IMR-90 (cell line): Measurements from ENCODE around the gene DNPH1. TPM values are rescaled to one million over a fixed set of nuclear protein-coding genes. Genes with fewer than 3 reads are reported as not detected.

ENCODE experiments used
- ATAC-seq: fragments of 200-7000 bp; cut with Tn5 transposase; 2 replicates; pipeline ENCODE4 v1.9.1; 2020; ENCODE audit warnings: low read depth, mild to moderate bottlenecking, moderate library complexity
- BruUV-seq: library from RNA; stranded (reverse); fragments of 400-500 nt; replicated peaks from 2 replicates; lab custom pipeline; 2021; lab: Mats Ljungman, UMichigan
- CTCF ChIA-PET: fragments of 300-600 bp; formaldehyde crosslinking; extraction: SDS; loops from one replicate; lab custom pipeline; 2021; ENCODE audit warnings: antibody characterized with exemption; lab: Yijun Ruan, JAX
- POLR2A ChIA-PET: fragments of 300-600 bp; sonication (Branson Sonifier 250); formaldehyde crosslinking; loops from one replicate; lab custom pipeline; 2022; ENCODE audit warnings: antibody characterized with exemption; ENCODE audit not compliant: unreplicated experiment; lab: Charles Lee
- DNase-seq: peaks from one replicate; pipeline ENCODE4 v3.0.0; 2013
- H2AFZ ChIP-seq: replicated peaks from 2 replicates; pipeline ENCODE3; 2013; ENCODE audit warnings: low read length, mild to moderate bottlenecking; ENCODE audit not compliant: poor library complexity
- H2AK5ac ChIP-seq: 2 replicates; pipeline ENCODE4 v1.6.1; 2013; ENCODE audit warnings: low read depth, low read length, inconsistent platforms
- H2AK9ac ChIP-seq: replicated peaks from 2 replicates; pipeline ENCODE3; 2013; ENCODE audit warnings: mild to moderate bottlenecking, low read depth, low read length, moderate library complexity; ENCODE audit not compliant: poor library complexity
- H2BK120ac ChIP-seq: 2 replicates; pipeline ENCODE4 v1.6.1; 2013; ENCODE audit warnings: low read depth, low read length, inconsistent platforms
- H2BK15ac ChIP-seq: 3 replicates; pipeline ENCODE4 v1.6.1; 2013; ENCODE audit warnings: low read depth, low read length, inconsistent platforms
- H2BK20ac ChIP-seq: 2 replicates; pipeline ENCODE4 v1.6.1; 2013; ENCODE audit warnings: low read depth, mild to moderate bottlenecking, inconsistent platforms, low read length, moderate library complexity
- H2BK5ac ChIP-seq: 2 replicates; pipeline ENCODE4 v1.6.1; 2013; ENCODE audit warnings: mild to moderate bottlenecking, low read depth, low read length, inconsistent platforms; ENCODE audit not compliant: poor library complexity, severe bottlenecking
- H3K14ac ChIP-seq: replicated peaks from 2 replicates; pipeline ENCODE4 v1.6.1; 2013; ENCODE audit warnings: low read depth, low read length, inconsistent platforms
- H3K18ac ChIP-seq: 2 replicates; pipeline ENCODE4 v1.6.1; 2013; ENCODE audit warnings: low read depth, low read length, control low read depth
- H3K23ac ChIP-seq: 2 replicates; pipeline ENCODE4 v1.6.1; 2013; ENCODE audit warnings: low read depth, low read length, inconsistent platforms
- H3K27ac ChIP-seq: 2 replicates; pipeline ENCODE4 v1.5.1; 2013; ENCODE audit warnings: mild to moderate bottlenecking, control low read depth, low read length; ENCODE audit not compliant: insufficient read depth
- H3K27me3 ChIP-seq: 2 replicates; pipeline ENCODE4 v1.6.1; 2013; ENCODE audit warnings: low read length; ENCODE audit not compliant: control insufficient read depth, insufficient read depth
- H3K36me3 ChIP-seq: 2 replicates; pipeline ENCODE4 v1.6.1; 2013; ENCODE audit warnings: low read length, mixed read lengths; ENCODE audit not compliant: control insufficient read depth, insufficient read depth
- H3K4ac ChIP-seq: 2 replicates; pipeline ENCODE4 v1.6.1; 2013; ENCODE audit warnings: low read depth, low read length, inconsistent platforms
- H3K4me1 ChIP-seq: 2 replicates; pipeline ENCODE4 v1.6.1; 2013; ENCODE audit warnings: low read length, mixed read lengths; ENCODE audit not compliant: control insufficient read depth, insufficient read depth
- H3K4me2 ChIP-seq: 2 replicates; pipeline ENCODE4 v1.6.1; 2013; ENCODE audit warnings: low read depth, mild to moderate bottlenecking, control low read depth, low read length, moderate library complexity
- H3K4me3 ChIP-seq: 2 replicates; pipeline ENCODE4 v1.5.1; 2013; ENCODE audit warnings: low read depth, mild to moderate bottlenecking, control low read depth, low read length, moderate library complexity; ENCODE audit not compliant: insufficient read depth
- H3K56ac ChIP-seq: 2 replicates; pipeline ENCODE4 v1.6.1; 2013; ENCODE audit warnings: low read length, inconsistent platforms; ENCODE audit not compliant: insufficient read depth; ENCODE audit errors: extremely low read depth
- H3K79me1 ChIP-seq, 2 experiments: 2 replicates each; pipeline ENCODE4 v1.6.1; 2013; ENCODE audit warnings: low read length in 2 of 2, inconsistent platforms in 1 of 2, low read depth in 1 of 2
- H3K9ac ChIP-seq: 2 replicates; pipeline ENCODE4 v1.6.1; 2013; ENCODE audit warnings: low read depth, low read length, control low read depth
- H3K9me1 ChIP-seq: 2 replicates; pipeline ENCODE4 v1.6.1; 2013; ENCODE audit warnings: low read length, inconsistent platforms; ENCODE audit not compliant: insufficient read depth
- H3K9me3 ChIP-seq: 2 replicates; pipeline ENCODE4 v1.6.1; 2013; ENCODE audit warnings: low read length; ENCODE audit not compliant: control insufficient read depth, insufficient read depth
- H4K20me1 ChIP-seq: 2 replicates; pipeline ENCODE4 v1.6.1; 2013; ENCODE audit warnings: low read length, inconsistent platforms; ENCODE audit not compliant: insufficient read depth
- H4K5ac ChIP-seq: 2 replicates; pipeline ENCODE4 v1.6.1; 2013; ENCODE audit warnings: mild to moderate bottlenecking, low read depth, low read length, control low read depth
- H4K8ac ChIP-seq, 2 experiments: 2 replicates each; pipeline ENCODE4 v1.6.1; 2013; ENCODE audit warnings: low read depth in 2 of 2, low read length in 2 of 2, control low read depth in 1 of 2, inconsistent platforms in 1 of 2
- H4K91ac ChIP-seq: 2 replicates; pipeline ENCODE4 v1.6.1; 2013; ENCODE audit warnings: low read depth, low read length, inconsistent platforms; ENCODE audit not compliant: insufficient read depth
- BHLHE40 ChIP-seq: fragments of 150-350 bp; IDR thresholded peaks from 2 replicates; pipeline ENCODE4 v1.6.1; 2016; ENCODE audit warnings: mild to moderate bottlenecking, low read depth, low read length
- CEBPB ChIP-seq: IDR thresholded peaks from 2 replicates; pipeline ENCODE4 v1.6.1; 2012; ENCODE audit warnings: low read depth, low read length, improper control_type of control experiment
- CHD1 ChIP-seq: IDR thresholded peaks from 2 replicates; pipeline ENCODE4 v1.6.1; 2012; ENCODE audit warnings: low read depth, low read length, improper control_type of control experiment
- FOS ChIP-seq: fragments of 150-350 bp; IDR thresholded peaks from 2 replicates; pipeline ENCODE4 v1.6.1; 2016; ENCODE audit warnings: low read depth, low read length
- MAFK ChIP-seq: IDR thresholded peaks from 2 replicates; pipeline ENCODE4 v1.6.1; 2012; ENCODE audit warnings: low read depth, low read length, improper control_type of control experiment
- MAZ ChIP-seq: IDR thresholded peaks from 2 replicates; pipeline ENCODE4 v1.6.1; 2012; ENCODE audit warnings: low read depth, mild to moderate bottlenecking, low read length, improper control_type of control experiment, moderate library complexity, borderline replicate concordance
- MXI1 ChIP-seq: IDR thresholded peaks from 2 replicates; pipeline ENCODE4 v1.6.1; 2012; ENCODE audit warnings: low read depth, mild to moderate bottlenecking, low read length, moderate library complexity, borderline replicate concordance
- NFE2L2 ChIP-seq: fragments of 150-350 bp; IDR thresholded peaks from 2 replicates; pipeline ENCODE4 v1.6.1; 2016; ENCODE audit warnings: low read depth, mild to moderate bottlenecking, low read length
- POLR2A ChIP-seq: IDR thresholded peaks from 2 replicates; pipeline ENCODE4 v1.6.1; 2012; ENCODE audit warnings: mild to moderate bottlenecking, low read depth, low read length
- RAD21 ChIP-seq: IDR thresholded peaks from 2 replicates; pipeline ENCODE4 v1.6.1; 2012; ENCODE audit warnings: low read length, improper control_type of control experiment
- RCOR1 ChIP-seq: IDR thresholded peaks from 2 replicates; pipeline ENCODE4 v1.6.1; 2012; ENCODE audit warnings: mild to moderate bottlenecking, low read length, improper control_type of control experiment; ENCODE audit not compliant: insufficient replicate concordance
- RFX5 ChIP-seq: IDR thresholded peaks from 2 replicates; pipeline ENCODE4 v1.8.0; 2012; ENCODE audit warnings: low read depth, mild to moderate bottlenecking, low read length, moderate library complexity
- SMC3 ChIP-seq: fragments of 150-350 bp; IDR thresholded peaks from 2 replicates; pipeline ENCODE4 v1.6.1; 2016; ENCODE audit warnings: low read depth, mild to moderate bottlenecking, antibody characterized with exemption, low read length, moderate library complexity
- WGBS, 2 experiments: methylation state at CpG; one replicate each; pipeline versions ENCODE4 v1.1.5 to v1.1.7; 2013; ENCODE audit warnings: missing lambda C conversion rate in 2 of 2; ENCODE audit not compliant: insufficient read length in 1 of 2; ENCODE audit errors: extremely low coverage in 2 of 2; 5-methylcytosine and 5-hydroxymethylcytosine counted together
- dilution Hi-C: fragments of 300-500 bp; cut with HindIII; formaldehyde crosslinking; loops from one replicate; pipeline ENCODE4 v1.14.3; 2018; ENCODE audit warnings: low sequenced_read_pairs; ENCODE audit not compliant: unreplicated experiment
- in situ Hi-C: fragments of 300-500 bp; cut with MboI; formaldehyde crosslinking; loops from 3 replicates; pipeline ENCODE4 v1.14.3; 2019; ENCODE audit warnings: low sequenced_read_pairs, inconsistent platforms, mixed read lengths
- intact Hi-C: fragments of 100-400 bp; cut with micrococcal nuclease; formaldehyde crosslinking; loops from 2 replicates; pipeline ENCODE4 v1.10.0; 2022
- polyA plus RNA-seq, 3 experiments: library from polyadenylated mRNA; depleted of rRNA; stranded (reverse); fragments of >200 nt; gene quantifications; 2 replicates each; pipeline ENCODE4 v1.2.3, GENCODE V29; 2012; ENCODE audit warnings: low replicate concordance in 1 of 3
- total RNA-seq: library from RNA; depleted of rRNA; stranded (reverse); fragments of >200 nt; gene quantifications from 2 replicates; pipeline ENCODE4 v1.2.3, GENCODE V29; 2012
- TF ChIP-seq, protein P1 (sequence below): conservative IDR thresholded peaks from 2 replicates; pipeline ENCODE4 v1.5.1; 2012; ENCODE audit warnings: mild to moderate bottlenecking, low read depth, low read length, improper control_type of control experiment
- TF ChIP-seq, protein P2 (sequence below): fragments of 150-350 bp; IDR thresholded peaks from 2 replicates; pipeline ENCODE4 v1.6.1; 2016; ENCODE audit warnings: low read depth, mild to moderate bottlenecking, low read length, moderate library complexity, borderline replicate concordance
- TF ChIP-seq, protein P3 (sequence below): fragments of 150-350 bp; IDR thresholded peaks from 2 replicates; pipeline ENCODE4 v1.6.1; 2017; ENCODE audit warnings: mild to moderate bottlenecking, antibody characterized with exemption, low read length, low read depth

The DNPH1 gene
- total and polyA plus RNA-seq, 2 of the 4 experiments (the other 2 are of a cell fraction): 19.0 to 47.8 TPM

DNA sequence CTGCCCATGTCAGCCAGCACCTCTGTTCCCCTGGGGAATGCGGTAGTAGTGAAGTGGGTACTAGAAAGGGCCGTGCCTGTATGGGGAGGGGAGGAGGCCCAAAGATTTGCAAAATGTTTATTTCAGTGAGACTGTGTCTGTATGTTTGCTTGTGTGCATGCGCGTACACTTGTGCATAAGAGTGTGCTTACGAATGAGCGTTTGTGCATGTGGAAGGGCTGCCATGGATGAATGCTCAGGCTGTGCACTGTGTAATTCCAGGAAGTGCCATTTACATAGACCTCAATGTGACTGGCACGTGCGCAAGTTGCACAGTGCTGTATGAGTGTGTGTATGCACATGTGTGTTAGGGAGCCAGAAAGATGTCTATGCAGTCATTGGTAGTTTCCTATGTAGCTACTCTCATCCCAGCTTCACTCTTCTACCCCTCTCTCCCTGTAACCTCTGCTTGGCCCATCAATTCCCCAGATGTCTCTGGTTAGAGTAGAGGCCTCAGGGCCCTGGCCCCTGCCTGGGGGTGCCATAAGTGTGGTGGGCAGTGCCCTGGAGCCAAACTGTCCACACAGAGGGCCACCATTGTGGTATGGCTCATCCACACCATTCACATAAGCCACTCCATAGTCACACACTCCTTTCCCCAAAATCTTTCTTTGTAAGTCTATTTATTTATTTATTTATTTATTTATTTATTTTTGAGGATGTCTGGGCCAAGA is 42.0 kb upstream of the DNPH1 start:
- Histone ChIP-seq H4K91ac (no peak overlapping the region), H2AFZ (no peak overlapping the region), H3K4ac (no peak overlapping the region), H3K4me1 (peaks cover 4% of the 10 kb centered on the region; the same call in 1 of the 2 replicates), H2BK20ac (no peak overlapping the region), H4K20me1 (no peaks in the 10 kb centered on the region; the same call in 1 of the 2 replicates), H3K9ac (no peak overlapping the region), H3K27me3 (peaks cover 76% of the 10 kb centered on the region), H3K79me1 (no peaks in the 10 kb centered on the region), H4K5ac (no peak overlapping the region), H3K23ac (no peak overlapping the region), H3K14ac (no peak overlapping the region), H3K4me3 (no peak overlapping the region), H3K27ac (no peak overlapping the region), H2BK120ac (no peak overlapping the region), H3K36me3 (no peaks in the 10 kb centered on the region), H3K56ac (no peak overlapping the region), H3K9me1 (peaks cover 8% of the 10 kb centered on the region), H2AK5ac (no peak overlapping the region), H3K9me3 (no peaks in the 10 kb centered on the region), H4K8ac (no peak overlapping the region), H2BK15ac (no peak overlapping the region), H2AK9ac (no peak overlapping the region), H2BK5ac (no peak overlapping the region), H3K18ac (no peak overlapping the region), H3K4me2 (no peak overlapping the region)
- BruUV-seq: no TSS peak
- TF ChIP-seq, protein P1, sequence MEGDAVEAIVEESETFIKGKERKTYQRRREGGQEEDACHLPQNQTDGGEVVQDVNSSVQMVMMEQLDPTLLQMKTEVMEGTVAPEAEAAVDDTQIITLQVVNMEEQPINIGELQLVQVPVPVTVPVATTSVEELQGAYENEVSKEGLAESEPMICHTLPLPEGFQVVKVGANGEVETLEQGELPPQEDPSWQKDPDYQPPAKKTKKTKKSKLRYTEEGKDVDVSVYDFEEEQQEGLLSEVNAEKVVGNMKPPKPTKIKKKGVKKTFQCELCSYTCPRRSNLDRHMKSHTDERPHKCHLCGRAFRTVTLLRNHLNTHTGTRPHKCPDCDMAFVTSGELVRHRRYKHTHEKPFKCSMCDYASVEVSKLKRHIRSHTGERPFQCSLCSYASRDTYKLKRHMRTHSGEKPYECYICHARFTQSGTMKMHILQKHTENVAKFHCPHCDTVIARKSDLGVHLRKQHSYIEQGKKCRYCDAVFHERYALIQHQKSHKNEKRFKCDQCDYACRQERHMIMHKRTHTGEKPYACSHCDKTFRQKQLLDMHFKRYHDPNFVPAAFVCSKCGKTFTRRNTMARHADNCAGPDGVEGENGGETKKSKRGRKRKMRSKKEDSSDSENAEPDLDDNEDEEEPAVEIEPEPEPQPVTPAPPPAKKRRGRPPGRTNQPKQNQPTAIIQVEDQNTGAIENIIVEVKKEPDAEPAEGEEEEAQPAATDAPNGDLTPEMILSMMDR: no peak
- no peak for TF ChIP-seq MXI1
- no peak for TF ChIP-seq RAD21
- no peak for TF ChIP-seq SMC3
- no peak for TF ChIP-seq RFX5
- TF ChIP-seq, protein P2, sequence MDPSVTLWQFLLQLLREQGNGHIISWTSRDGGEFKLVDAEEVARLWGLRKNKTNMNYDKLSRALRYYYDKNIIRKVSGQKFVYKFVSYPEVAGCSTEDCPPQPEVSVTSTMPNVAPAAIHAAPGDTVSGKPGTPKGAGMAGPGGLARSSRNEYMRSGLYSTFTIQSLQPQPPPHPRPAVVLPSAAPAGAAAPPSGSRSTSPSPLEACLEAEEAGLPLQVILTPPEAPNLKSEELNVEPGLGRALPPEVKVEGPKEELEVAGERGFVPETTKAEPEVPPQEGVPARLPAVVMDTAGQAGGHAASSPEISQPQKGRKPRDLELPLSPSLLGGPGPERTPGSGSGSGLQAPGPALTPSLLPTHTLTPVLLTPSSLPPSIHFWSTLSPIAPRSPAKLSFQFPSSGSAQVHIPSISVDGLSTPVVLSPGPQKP: no peak
- no peak for TF ChIP-seq FOS
- no peak for TF ChIP-seq NFE2L2
- TF ChIP-seq, protein P3, sequence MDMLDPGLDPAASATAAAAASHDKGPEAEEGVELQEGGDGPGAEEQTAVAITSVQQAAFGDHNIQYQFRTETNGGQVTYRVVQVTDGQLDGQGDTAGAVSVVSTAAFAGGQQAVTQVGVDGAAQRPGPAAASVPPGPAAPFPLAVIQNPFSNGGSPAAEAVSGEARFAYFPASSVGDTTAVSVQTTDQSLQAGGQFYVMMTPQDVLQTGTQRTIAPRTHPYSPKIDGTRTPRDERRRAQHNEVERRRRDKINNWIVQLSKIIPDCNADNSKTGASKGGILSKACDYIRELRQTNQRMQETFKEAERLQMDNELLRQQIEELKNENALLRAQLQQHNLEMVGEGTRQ: no peak
- no peak for TF ChIP-seq RCOR1
- no peak for TF ChIP-seq BHLHE40
- TF ChIP-seq CEBPB: no peak
- TF ChIP-seq POLR2A: no peak
- no peak for TF ChIP-seq CHD1
- no peak for TF ChIP-seq MAFK
- TF ChIP-seq MAZ: no peak
- in situ Hi-C loops (no loop called here), intact Hi-C loops (no loop called here), dilution Hi-C loops (no loop called here)
- ChIA-PET CTCF (no interaction called here), POLR2A (no interaction called here)
- 86% methylated on average over 5 of the region's 8 CpGs; no CpG with 5 or more reads in 1 of the 2 experiments for WGBS, 2 experiments
- DNase-seq (no peak), ATAC-seq (no peak)
